A673 (cell line): ENCODE results near the gene PNMA5. TPM values are rescaled to one million over a fixed set of nuclear protein-coding genes. Genes with fewer than 3 reads are reported as not detected.

Source experiments
- BruUV-seq: library from RNA; stranded (reverse); fragments of 400-500 nt; replicated peaks from 2 replicates; lab custom pipeline; 2021; lab: Mats Ljungman, UMichigan
- CTCF ChIA-PET: fragments of 300-600 bp; sonication (Branson Sonifier 250); formaldehyde crosslinking; loops from one replicate; lab custom pipeline; 2022; ENCODE audit warnings: antibody characterized with exemption; lab: Charles Lee
- POLR2A ChIA-PET: fragments of 300-600 bp; sonication (Branson Sonifier 250); formaldehyde crosslinking; loops from one replicate; lab custom pipeline; 2022; ENCODE audit warnings: antibody characterized with exemption; ENCODE audit not compliant: low non-redundant PET; lab: Charles Lee
- DNase-seq: peaks from one replicate; pipeline ENCODE4 v3.0.0-alpha.2; 2015; ENCODE audit warnings: low spot score
- H3K27ac ChIP-seq: fragments of 200-600 bp; sonication (generic); 2 replicates; pipeline ENCODE4 v1.5.1; 2016; ENCODE audit warnings: mixed run types, low read depth, mild to moderate bottlenecking, mixed read lengths, antibody characterized with exemption, low read length; ENCODE audit not compliant: poor library complexity, severe bottlenecking
- H3K27me3 ChIP-seq: fragments of 200-600 bp; sonication (generic); replicated peaks from 2 replicates; pipeline ENCODE4 v1.6.1; 2017; ENCODE audit warnings: mixed run types, low read depth, mild to moderate bottlenecking, mixed read lengths, antibody characterized with exemption, low read length; ENCODE audit not compliant: insufficient read depth, poor library complexity
- H3K36me3 ChIP-seq: fragments of 200-600 bp; sonication (generic); 2 replicates; pipeline ENCODE4 v1.6.1; 2016; ENCODE audit warnings: mixed run types, mild to moderate bottlenecking, mixed read lengths, antibody characterized with exemption, low read length; ENCODE audit not compliant: insufficient read depth, poor library complexity, severe bottlenecking
- H3K4me1 ChIP-seq: fragments of 200-600 bp; sonication (generic); 2 replicates; pipeline ENCODE4 v1.6.1; 2017; ENCODE audit warnings: mixed run types, mild to moderate bottlenecking, mixed read lengths, antibody characterized with exemption, low read length; ENCODE audit not compliant: insufficient read depth, poor library complexity, severe bottlenecking
- H3K4me3 ChIP-seq: fragments of 200-600 bp; sonication (generic); 2 replicates; pipeline ENCODE4 v1.5.1; 2016; ENCODE audit warnings: low read depth, mixed run types, mild to moderate bottlenecking, mixed read lengths, low read length; ENCODE audit not compliant: poor library complexity, severe bottlenecking
- H3K9me3 ChIP-seq: fragments of 200-600 bp; sonication (generic); 2 replicates; pipeline ENCODE4 v1.6.1; 2016; ENCODE audit warnings: mixed run types, low read depth, mild to moderate bottlenecking, mixed read lengths, antibody characterized with exemption, low read length; ENCODE audit not compliant: poor library complexity, severe bottlenecking
- CTCF ChIP-seq: fragments of 300-800, 200-600 bp; sonication (generic); conservative IDR thresholded peaks from 2 replicates; pipeline ENCODE4 v1.5.1; 2017; ENCODE audit warnings: low read depth, mild to moderate bottlenecking, antibody characterized with exemption, low read length, moderate library complexity, mixed read lengths
- EZH2 ChIP-seq: fragments of 200-600 bp; sonication (generic); IDR thresholded peaks from 2 replicates; pipeline ENCODE4 v1.6.1; 2017; ENCODE audit warnings: borderline replicate concordance, low read depth, mild to moderate bottlenecking, mixed read lengths, antibody characterized with exemption, low read length; ENCODE audit not compliant: poor library complexity, severe bottlenecking
- intact Hi-C: fragments of 100-400 bp; cut with micrococcal nuclease; formaldehyde crosslinking; loops from one replicate; pipeline ENCODE4 v1.10.0; 2022; ENCODE audit not compliant: unreplicated experiment
- total RNA-seq: library from RNA; stranded (reverse); gene quantifications from 2 replicates; pipeline ENCODE4 v1.2.3, GENCODE V29; 2021

PNMA5 gene
- total RNA-seq, 1 experiment from 2014 or later: not detected

- TF ChIP-seq CTCF (no peak), EZH2 (no peak)
- DNase-seq: no peak
- Histone ChIP-seq H3K4me3 (no peak overlapping the region), H3K36me3 (no peaks in the 10 kb centered on the region), H3K4me1 (no peaks in the 10 kb centered on the region), H3K27me3 (no peaks in the 10 kb centered on the region), H3K27ac (no peak overlapping the region), H3K9me3 (no peaks in the 10 kb centered on the region)
- BruUV-seq: no TSS peak
- CTCF ChIA-PET: no interaction called here
- intact Hi-C loops: no loop called here
- POLR2A ChIA-PET: no interaction called here
Measured at GRCh38 chrX:152968193-152968592, 25.7 kb downstream of the PNMA5 start.

DNA sequence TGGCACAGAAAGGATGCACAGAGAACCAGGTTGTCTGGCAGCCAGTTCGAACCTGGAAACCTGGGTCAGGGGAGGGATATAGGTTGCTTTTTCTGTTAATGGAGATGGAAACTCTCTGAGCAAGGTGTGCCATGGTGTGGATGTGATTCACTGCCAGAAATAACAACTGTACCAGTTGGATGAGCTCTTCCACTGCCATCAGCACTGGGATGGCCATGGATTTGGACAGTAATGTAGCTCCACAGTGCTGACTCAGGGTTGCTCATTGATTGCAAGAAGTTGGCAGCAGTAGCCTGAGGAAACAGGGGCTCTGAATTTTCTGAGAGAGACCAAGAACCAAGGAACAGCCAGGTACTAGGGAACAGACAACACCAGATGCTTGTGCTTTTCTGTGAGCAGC lies 33.8 kb downstream of the PNMA5 start:
- Histone ChIP-seq H3K27me3 (no peaks in the 10 kb centered on the region), H3K9me3 (no peaks in the 10 kb centered on the region), H3K4me3 (no peak overlapping the region), H3K4me1 (no peaks in the 10 kb centered on the region), H3K27ac (no peak overlapping the region), H3K36me3 (no peaks in the 10 kb centered on the region)
- BruUV-seq: no TSS peak
- TF ChIP-seq EZH2 (no peak), CTCF (no peak)
- CTCF ChIA-PET: no interaction called here
- POLR2A ChIA-PET: no interaction called here
- DNase-seq: no peak
- intact Hi-C loops: loop anchor here (5.0 kb wide), 1 partner anchor 987 kb away; no protein-coding TSS in a partner anchor

DNA sequence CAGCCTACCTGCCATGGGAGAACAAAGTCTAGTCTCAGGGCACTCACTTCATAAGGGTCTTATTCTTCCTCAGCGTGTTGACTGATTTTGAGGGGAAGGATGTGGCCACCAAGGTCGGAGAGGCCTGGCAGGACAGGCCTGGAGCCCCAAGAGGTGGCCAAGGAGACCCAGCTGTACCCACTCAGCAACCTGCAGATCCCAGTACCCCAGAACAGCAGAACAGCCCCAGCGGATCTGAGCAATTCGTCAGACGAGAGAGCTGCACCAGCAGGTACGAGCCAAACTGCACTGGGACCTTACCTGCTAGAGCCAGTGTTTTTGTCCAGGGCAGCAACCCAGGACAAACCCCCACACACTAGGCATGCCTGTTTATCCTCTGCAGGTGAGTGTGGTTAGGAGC lies 34.3 kb downstream of the PNMA5 start:
- POLR2A ChIA-PET: no interaction called here
- Histone ChIP-seq H3K9me3 (no peaks in the 10 kb centered on the region), H3K4me1 (no peaks in the 10 kb centered on the region), H3K27ac (no peak overlapping the region), H3K36me3 (no peaks in the 10 kb centered on the region), H3K4me3 (no peak overlapping the region), H3K27me3 (no peaks in the 10 kb centered on the region)
- DNase-seq: no peak
- intact Hi-C loops: loop anchor here (5.0 to 10.0 kb wide), 3 partner anchors 708 to 1575 kb away; no protein-coding TSS in a partner anchor
- CTCF ChIA-PET: no interaction called here
- BruUV-seq: no TSS peak
- TF ChIP-seq CTCF (no peak), EZH2 (no peak)
